NOMO-1 (cell line): ENCODE results near the gene TAAR5.
A peak's percentile ranks its signal among the peaks of the same experiment; 100 is the strongest.
"Not testable (repeated sequence)": the region's sequence is repeated elsewhere in the genome, so short reads cannot be mapped to it uniquely, and the experiment has no call there.

ENCODE experiments used
- DNase-seq, 2 experiments: peaks; one replicate each; lab custom pipeline; 2025; ENCODE audit not compliant: unreplicated experiment in 2 of 2; lab: John Stamatoyannopoulos, UW

The TAAR5 gene, protein sequence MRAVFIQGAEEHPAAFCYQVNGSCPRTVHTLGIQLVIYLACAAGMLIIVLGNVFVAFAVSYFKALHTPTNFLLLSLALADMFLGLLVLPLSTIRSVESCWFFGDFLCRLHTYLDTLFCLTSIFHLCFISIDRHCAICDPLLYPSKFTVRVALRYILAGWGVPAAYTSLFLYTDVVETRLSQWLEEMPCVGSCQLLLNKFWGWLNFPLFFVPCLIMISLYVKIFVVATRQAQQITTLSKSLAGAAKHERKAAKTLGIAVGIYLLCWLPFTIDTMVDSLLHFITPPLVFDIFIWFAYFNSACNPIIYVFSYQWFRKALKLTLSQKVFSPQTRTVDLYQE

GRCh38 chr6:132589454-132589853, at the start of gene TAAR5:
Gene TAAR5, minus strand, starts transcription at chr6:132589741. Its CDS starts 55 bp downstream, at chr6:132589686.
- DNase-seq = no peak

- not testable (repeated sequence) for DNase-seq
Measured at GRCh38 chr6:132637135-132637534, 47.6 kb upstream of the TAAR5 start.

GRCh38 chr6:132635906-132636305, 46.4 kb upstream of the TAAR5 start:
- not testable (repeated sequence) for DNase-seq

DNA sequence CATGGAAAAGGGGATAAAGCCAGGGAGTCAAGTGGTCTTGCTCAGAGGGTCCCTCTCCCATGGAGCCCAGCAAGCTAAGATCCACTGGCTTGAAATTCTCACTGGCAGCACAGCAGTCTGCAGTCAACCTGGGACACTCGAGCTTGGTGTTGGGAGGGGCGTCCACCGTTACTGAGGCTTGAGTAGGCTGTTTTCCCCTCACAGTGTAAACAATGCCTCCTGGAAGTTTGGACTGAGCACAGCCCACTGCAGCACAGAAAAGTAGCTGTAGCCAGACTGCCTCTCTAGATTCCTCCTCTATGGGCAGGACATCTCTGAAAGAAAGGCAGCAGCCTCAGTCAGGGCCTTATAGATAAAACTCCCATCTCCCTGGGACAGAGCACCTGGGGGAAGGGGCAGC, 45.7 kb upstream of the TAAR5 start:
- not testable (repeated sequence) for DNase-seq

- DNase-seq = no peak
Measured at GRCh38 chr6:132634796-132635195, 45.3 kb upstream of the TAAR5 start.

DNA sequence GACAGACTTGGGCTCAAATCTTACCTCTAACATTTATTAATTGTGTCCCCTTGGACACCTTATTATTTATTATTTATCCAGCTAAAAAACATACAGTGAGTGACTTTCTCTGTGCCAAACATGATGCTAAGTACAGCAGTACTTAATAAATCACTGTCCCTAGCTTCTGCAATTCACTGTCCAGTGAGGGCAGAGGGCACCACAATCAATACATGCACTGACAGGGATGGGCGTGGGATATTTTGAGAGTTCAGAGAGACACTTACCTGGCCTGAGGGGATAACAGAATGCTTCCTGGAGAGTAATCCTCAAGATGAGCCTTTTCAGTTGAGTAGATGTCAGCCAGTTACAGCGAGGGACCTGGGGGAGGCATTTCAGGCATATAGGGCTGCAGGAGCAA, 43.8 kb upstream of the TAAR5 start:
- no peak for DNase-seq

- no peak for DNase-seq
Measured at GRCh38 chr6:132624175-132624574, 34.6 kb upstream of the TAAR5 start, which contains the start of gene TAAR2. Gene TAAR2, minus strand, starts transcription at chr6:132624275. Its CDS starts 0 bp downstream, at chr6:132624275.

DNA sequence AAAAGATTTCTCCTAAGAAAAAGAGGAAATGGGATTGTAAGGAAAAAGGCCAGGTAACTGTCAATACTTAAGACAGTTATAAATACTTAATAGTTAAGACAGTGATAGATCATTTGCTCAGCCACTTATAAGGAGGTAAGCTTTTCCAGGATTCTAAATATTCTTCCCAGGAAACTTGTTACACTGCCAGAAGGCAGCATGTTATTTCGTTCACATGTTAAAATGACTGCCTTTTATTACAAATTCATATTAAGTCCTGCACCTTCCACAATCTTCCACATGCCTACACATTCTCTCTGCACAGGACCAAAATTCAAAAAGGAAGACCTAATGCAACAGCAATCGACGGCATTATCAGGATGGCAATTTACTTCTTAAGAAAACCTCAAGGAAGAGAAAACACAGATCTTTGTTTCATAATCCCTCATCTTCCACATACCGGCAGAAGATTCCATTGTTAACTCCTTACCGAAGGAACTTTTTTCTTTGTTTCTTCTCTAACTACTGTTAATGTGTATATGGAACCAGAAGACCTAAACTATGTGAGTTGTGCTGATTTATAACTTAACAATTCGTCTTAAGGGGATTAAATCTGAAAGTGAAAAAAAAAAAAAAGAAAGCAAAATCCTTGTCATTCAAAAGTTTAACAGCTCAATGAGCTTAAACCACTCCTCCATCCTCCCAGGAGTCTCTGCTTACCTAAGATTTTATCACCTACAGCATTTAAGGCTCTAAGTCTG, 33.7 kb upstream of the TAAR5 start:
- no peak for DNase-seq

DNA sequence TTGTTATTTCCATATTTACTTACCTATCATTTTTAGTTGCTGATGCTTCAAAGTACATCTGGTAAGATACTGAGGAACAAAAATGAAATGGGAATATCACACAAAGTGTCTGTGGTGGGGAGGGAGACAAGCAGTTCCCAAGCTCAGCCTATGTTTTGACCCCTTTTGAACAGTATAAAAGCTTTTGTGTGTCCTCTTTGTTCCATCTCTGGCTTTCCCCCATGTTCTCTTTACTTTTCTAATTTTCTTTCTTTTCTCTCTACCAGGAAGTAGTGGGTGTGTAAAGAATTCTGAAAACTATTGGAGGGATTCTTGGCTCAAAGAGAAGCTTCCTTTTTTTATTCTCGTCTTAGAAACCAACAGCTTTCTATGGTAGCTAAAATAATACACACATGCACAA, 27.1 kb upstream of the TAAR5 start:
- no peak for DNase-seq

DNA sequence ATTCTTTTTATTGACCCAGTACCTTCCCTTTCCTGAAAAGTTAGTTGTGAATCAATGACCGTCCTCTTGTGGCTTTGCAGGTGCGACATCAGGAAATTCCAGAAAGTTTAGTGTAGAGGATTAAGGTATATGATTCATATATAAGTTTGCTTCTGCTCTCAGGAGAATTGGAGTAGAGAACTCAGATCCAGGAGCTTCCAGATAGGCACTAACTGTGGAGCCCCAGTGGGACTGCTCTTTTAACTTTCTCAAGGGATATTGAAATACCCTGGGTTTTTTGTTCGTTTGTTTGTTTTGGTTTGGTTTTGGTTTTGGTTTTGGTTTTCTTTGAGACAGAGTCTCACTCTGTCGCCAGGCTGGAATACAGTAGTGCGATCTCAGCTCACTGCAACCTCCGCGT, 25.0 kb upstream of the TAAR5 start:
- no peak for DNase-seq

- DNase-seq = no peak
Measured at GRCh38 chr6:132612449-132613108, 23.0 kb upstream of the TAAR5 start.

DNA sequence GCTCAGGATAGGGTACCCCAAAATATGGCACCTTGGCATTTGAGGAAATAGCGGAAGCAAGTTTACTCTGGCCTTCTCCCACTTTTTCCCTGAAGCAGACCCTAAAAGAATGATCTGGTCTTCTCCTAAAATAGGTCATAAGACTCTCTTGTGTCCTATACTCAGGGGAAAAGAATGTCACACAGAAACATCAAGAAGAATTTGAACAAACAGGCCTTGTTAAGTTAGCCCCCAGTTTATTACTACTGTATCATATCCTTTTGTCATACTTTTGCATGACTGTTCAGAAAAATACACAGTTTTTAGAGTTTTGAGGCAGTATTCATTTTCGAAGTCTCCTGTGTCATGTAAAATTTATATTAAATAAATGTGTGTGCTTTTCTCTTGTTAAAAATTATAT, 22.1 kb upstream of the TAAR5 start:
- DNase-seq = no peak

DNA sequence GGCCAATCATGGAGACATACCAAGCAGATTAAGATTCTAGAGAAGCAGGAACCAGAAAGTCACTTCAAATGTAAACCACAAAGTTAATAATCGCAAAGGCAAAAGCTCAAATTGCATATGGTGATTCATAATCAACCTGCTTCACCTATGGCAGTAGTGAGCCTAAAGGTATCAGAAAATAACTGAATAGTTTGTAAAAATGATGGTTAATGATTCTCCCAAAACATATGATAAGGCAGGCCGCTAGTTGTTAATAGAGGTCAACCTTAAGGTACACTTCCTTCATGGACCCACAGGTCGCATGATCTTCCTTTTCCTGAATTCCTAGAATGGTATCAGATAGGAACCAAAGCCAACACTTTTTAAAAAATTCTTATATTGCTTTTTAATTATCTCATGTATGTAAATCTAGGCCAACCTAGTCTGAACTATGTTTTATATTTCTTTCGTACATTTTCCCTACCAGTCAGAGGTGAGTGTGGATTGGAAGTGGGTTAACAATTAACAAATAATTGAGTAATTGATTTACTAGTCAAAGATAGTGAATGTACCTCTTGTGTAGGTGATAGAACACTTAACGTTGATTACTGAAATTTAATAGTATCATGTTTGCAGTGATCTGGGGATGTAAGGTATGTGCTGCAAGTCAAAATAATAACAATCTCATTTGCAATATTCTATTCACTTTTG, 18.1 kb upstream of the TAAR5 start:
- DNase-seq = no peak

- no peak for DNase-seq
Measured at GRCh38 chr6:132604635-132605152, 15.2 kb upstream of the TAAR5 start.

DNA sequence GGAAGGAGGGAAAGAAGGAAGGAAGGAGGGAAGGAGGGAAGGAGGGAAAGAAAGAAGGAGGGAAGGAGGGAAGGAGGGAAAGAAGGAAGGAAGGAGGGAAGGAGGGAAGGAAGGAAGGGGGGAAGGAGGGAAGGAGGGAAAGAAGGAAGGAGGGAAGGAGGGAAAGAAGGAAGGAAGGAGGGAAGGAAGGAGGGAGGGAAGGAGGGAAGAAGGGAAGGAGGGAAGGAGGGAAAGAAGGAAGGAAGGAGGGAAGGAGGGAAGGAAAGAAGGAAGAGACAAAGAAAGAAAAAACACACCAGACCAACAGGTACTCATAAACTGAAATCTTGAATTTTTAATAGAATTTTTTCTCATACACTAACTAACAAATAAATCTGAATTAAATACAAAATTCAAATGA, 11.4 kb upstream of the TAAR5 start:
- not testable (repeated sequence) for DNase-seq

DNA sequence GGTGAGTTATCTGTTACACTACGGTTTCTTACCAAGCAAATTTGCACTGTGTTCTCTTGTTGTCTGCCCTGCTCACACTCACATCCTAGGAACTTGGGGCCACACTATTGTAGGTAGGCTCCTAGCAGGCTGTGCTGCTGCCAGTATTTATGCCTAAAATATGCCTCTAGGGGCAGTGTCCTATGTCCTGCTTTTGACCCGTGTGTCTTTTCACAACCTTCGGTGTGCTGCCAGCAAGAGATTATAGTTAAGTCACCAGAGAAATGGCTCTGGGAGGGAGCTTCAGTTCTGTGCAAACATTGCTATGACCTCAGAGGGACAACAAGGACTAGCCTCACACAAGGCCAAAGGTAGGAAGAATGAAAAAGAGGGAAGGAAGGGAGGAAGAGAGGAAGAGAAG, 8.9 kb upstream of the TAAR5 start:
- DNase-seq = no peak

- DNase-seq = no peak
Measured at GRCh38 chr6:132596201-132596600, 6.7 kb upstream of the TAAR5 start.

DNA sequence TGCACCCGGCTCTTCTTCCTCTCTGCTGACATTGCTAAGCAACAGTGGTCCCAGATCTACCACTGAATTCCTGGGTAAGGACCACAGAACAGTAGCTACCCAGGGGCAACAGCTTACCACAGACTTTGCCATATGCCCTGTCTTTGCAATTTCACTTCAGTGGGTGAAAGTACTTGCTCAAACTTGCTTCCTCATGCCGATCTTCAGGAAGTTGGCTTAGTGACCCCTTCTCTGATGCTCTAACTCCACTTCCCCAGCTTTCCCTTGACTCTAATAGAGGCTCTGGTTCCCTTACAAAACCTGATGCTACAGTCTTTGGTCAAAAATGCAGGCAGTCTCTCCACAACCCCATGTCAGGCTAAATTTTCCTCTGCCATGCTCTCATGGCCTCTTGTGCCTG, 3.3 kb upstream of the TAAR5 start:
- DNase-seq = peak in 1 of 2 experiments; percentile 36

- no peak for DNase-seq
Measured at GRCh38 chr6:132590362-132590761, 821 bp upstream of the TAAR5 start.

DNA sequence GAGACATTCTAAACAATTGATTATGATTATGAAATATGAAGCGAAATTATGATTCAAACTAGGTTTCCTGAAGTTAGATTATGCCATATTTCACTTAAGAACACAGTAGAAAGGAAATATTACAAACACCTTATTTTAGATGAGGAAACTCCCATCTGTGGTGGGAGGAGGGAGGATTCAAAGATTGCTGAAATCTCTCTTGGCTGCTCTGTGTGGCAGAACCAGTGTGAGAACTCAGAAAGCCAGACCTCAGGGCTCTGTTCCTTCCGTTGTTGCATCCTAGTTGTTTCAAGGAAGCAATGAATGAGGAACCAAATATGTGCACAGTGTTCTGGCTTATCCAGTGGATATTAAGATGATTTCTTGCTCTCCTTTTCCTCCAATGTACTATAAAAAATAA, 2.1 kb downstream of the TAAR5 start:
- DNase-seq = peak; percentile 8 to 45

DNA sequence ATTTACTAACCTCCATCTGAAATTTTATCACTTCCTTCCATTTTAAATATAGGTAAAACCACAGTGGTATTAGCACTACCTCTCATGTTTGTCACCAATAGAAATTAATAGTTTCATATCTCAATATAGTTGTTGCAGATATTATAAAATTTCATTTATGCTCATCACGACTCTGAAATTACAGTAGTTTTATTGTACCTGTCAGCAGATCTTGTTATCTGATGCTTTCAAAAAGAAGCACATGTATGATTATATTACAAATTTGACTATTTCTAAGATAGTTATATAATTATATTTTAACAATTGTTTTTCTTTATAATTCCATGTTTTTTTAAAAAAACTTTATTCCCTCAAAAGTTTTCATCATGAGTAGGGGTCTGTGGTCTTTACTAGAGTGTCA, 4.8 kb downstream of the TAAR5 start:
- DNase-seq = no peak
